ENCODE measurements around the gene DDX31. TPM values are rescaled to one million over a fixed set of nuclear protein-coding genes. Genes with fewer than 3 reads are reported as not detected.
"Not testable (repeated sequence)": the region's sequence is repeated elsewhere in the genome, so short reads cannot be mapped to it uniquely, and the experiment has no call there.

Gene DDX31
- total RNA-seq, 2 experiments from 2014 or later, result 29.4 to 29.9 TPM

DNA sequence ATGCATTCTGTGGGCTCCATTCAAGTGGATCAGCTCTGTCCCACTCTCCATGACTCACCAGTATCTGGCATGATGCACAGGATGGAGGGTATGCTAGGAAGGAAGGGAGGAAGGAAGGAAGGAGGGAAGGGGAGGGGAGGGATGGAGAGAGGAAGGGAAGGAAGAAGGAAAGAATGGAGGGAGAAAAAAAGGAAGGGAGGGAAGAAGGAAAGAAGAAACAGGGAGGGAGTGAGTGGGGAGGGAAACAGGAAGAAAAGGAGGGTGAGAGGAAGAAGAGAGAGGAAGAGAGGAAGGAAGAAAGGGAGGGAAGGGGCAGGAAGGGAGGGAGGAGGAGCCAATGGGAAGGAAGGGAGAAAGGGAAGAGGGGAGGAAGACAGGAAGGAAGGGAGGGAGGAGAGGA is 92.7 kb downstream of the DDX31 start:
- Mint-ChIP-seq H3K4me1 (peaks cover 7% of the 10 kb centered on the region), H3K4me3 (no peak overlapping the region), H3K9me3 (no peaks in the 10 kb centered on the region), H3K27ac (no peak overlapping the region), H3K27me3 (peaks cover 88% of the 10 kb centered on the region), H3K36me3 (no peaks in the 10 kb centered on the region)
- no peak for DNase-seq

DNA sequence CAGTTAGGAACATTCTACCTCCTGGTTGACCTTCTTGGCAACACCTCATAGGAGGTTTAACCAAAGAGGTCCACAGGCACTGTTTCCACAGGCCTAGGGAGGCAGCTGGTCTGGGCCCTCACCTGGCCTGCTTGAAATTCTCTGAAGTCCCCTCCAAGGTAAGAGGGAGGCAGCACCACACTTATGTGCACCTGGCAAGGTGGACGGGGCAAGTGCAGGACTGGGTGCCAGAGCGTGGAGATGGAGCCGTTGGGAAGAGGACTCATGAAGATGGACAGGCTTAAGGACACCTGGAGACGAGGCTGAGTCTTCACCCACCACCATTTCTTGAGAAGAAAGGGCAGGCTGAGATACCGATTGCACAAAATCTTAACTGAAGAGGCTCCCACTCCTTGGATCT is 94.0 kb downstream of the DDX31 start:
- DNase-seq, result no peak
- no peak overlapping the region for H3K4me3 Mint-ChIP-seq
- H3K4me1 Mint-ChIP-seq, result no peaks in the 10 kb centered on the region
- H3K27ac Mint-ChIP-seq, result no peak overlapping the region
- no peaks in the 10 kb centered on the region for H3K36me3 Mint-ChIP-seq
- peaks cover 80% of the 10 kb centered on the region for H3K27me3 Mint-ChIP-seq
- no peaks in the 10 kb centered on the region for H3K9me3 Mint-ChIP-seq

DNA sequence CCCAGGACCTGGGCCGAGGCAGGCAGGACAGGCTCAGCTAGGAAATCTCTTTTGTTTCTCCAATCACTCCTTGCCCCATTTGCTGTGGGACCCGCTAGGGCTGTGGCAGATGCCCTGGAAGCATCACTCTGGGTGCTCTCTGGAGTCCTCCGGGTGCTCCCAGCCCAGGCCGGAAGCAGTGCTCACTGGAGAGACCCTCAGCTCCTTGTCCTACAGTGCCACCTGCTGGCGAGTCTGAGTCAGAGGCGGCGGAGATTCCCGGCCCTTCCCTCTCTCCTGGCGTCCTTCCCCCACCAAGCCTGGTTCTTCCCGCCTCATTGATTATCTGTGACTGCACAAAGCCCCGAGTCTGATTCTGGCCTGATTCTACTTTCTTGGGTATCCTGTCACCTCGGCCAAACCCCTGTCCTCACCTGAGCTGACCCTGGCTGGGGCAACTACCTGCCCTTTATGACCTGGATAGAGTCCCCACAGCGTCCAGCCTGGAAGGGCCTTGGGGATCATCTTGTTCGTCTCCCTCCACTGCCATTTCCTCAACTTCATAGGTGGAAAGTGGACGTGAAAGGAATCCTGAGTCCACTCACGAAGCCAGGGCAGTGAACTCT is 94.7 kb downstream of the DDX31 start:
- Mint-ChIP-seq H3K4me3 (no peak overlapping the region), H3K36me3 (no peaks in the 10 kb centered on the region), H3K4me1 (no peaks in the 10 kb centered on the region), H3K9me3 (no peaks in the 10 kb centered on the region), H3K27ac (no peak overlapping the region), H3K27me3 (peaks cover 75% of the 10 kb centered on the region)
- DNase-seq, result peak; percentile 58

DNA sequence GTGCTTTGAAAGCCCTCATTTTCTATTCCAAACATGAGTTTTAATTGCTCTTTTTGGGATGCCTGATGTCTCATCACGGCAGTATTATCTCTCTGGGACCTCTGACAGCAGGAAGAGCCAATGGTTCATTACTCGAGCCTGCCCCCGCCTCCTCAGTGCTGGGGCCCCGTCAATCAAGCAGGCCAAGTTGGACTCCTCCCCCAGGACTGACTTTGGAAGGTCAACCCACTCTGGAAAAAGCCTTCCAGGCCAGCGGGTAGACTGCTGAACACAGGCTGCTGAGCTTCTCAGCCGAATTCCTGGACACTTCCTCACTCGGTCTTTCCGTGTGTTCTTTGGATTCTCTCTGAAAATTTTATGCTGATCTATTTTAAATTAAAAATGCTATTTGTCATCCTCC is 96.9 kb downstream of the DDX31 start:
- Mint-ChIP-seq H3K9me3 (no peaks in the 10 kb centered on the region), H3K27me3 (peaks cover 53% of the 10 kb centered on the region), H3K36me3 (no peaks in the 10 kb centered on the region)

DNA sequence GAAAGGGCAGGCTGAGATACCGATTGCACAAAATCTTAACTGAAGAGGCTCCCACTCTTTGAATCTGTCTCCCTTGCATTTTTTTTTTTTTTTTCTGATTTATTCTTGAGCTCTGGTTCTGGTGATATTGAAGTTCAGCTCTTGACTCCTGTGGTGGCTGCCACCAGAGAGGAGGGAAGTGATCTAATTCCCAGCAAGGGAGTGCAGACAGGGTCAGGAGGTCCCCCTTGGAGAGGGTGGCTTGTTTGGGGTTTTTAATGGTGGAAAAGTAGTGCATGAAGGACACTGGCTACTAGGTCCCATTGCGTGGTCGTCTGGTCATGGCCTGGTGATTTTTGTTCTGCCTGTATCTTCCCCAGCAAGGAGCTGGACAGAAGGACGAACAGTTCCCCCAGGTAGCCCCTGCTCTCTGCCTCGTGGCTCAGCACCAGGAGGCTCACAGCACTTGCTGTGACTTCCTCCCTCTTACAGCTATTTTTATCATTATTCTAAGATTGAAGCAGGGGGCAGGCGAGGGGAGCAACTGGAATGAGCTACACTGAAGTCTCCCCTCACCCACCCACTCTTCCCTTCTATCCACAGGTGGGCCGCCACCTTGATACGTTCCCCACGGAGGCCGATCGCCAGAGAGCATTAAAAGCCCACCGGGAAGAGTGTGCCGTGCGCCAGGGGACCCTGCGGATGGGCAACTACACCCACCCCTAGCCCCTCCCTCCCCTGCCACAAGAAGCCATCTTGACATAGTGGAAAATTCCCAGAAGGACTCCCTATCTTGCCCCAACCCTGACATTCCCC is 97.8 kb downstream of the DDX31 start:
- no peaks in the 10 kb centered on the region for H3K9me3 Mint-ChIP-seq
- H3K36me3 Mint-ChIP-seq, result no peaks in the 10 kb centered on the region
- H3K27me3 Mint-ChIP-seq, result peaks cover 44% of the 10 kb centered on the region

More for the DNA sequence above, 96.9 kb downstream of the DDX31 start:
- H3K4me1 Mint-ChIP-seq, result no peaks in the 10 kb centered on the region
- H3K4me3 Mint-ChIP-seq, result no peak overlapping the region
- no peak for DNase-seq
- no peak overlapping the region for H3K27ac Mint-ChIP-seq

DNA sequence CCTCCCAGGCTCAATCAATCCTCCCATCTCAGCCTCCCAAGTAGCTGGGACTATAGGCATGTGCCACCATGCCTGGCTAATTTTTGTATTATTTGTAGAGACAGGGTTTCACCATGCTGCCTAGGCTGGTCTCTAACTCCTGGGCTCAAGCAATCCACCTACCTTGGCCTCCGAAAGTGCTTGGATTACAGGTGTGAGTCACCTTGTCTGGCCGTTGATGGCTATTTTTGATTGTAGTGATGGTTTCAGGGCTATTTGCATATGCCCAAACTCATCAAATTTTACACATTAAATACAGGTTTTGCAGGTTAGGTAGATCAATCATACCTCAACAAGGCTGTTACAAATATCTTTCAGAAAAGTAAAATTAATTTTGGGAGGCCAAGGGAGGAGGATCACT is 101.0 kb downstream of the DDX31 start:
- not testable (repeated sequence) for H3K4me1 Mint-ChIP-seq, H3K9me3 Mint-ChIP-seq, H3K27ac Mint-ChIP-seq, DNase-seq, H3K36me3 Mint-ChIP-seq, H3K4me3 Mint-ChIP-seq
- peaks cover 25% of the 10 kb centered on the region for H3K27me3 Mint-ChIP-seq

More for the DNA sequence above, 97.8 kb downstream of the DDX31 start:
- DNase-seq, result no peak
- Mint-ChIP-seq H3K4me3 (no peak overlapping the region), H3K27ac (no peak overlapping the region), H3K4me1 (no peaks in the 10 kb centered on the region)

DNA sequence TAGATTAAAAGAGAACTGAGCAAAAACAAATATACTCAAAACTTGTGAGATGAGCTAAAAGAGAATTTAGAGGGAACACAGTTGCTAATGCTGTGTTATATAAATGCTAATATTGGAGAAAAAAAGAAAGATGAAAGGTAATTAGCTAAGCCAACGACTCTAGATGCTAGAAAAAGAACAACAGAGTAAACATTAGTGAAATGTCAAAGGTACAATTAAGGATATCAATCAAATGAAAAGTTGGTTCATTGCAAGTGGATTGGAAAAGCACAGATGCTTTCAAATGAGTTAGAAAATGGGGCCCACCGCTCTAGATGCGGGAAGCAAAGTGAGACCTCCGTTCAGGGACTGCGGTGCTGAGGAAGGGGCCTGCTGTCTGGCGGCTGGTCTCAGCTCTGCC is 105.3 kb downstream of the DDX31 start:
- Mint-ChIP-seq H3K9me3 (peaks cover 3% of the 10 kb centered on the region), H3K4me3 (no peak overlapping the region), H3K4me1 (no peaks in the 10 kb centered on the region), H3K36me3 (peaks cover 3% of the 10 kb centered on the region), H3K27ac (no peak overlapping the region), H3K27me3 (peaks cover 32% of the 10 kb centered on the region)
- no peak for DNase-seq

DNA sequence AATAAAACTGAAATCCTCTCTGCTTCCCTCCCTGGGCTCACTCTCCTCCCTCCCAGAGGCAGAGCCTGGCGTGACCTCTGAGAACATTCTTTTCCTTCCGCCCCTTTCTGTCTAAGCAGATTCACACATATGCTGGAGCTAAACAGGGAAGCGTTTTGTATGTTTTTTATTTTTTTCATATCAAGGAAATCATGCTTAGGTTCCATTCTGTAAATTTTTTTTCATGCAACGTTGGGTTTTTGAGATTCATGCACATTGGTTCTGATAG is 107.5 kb downstream of the DDX31 start:
- no peak for DNase-seq

DNA sequence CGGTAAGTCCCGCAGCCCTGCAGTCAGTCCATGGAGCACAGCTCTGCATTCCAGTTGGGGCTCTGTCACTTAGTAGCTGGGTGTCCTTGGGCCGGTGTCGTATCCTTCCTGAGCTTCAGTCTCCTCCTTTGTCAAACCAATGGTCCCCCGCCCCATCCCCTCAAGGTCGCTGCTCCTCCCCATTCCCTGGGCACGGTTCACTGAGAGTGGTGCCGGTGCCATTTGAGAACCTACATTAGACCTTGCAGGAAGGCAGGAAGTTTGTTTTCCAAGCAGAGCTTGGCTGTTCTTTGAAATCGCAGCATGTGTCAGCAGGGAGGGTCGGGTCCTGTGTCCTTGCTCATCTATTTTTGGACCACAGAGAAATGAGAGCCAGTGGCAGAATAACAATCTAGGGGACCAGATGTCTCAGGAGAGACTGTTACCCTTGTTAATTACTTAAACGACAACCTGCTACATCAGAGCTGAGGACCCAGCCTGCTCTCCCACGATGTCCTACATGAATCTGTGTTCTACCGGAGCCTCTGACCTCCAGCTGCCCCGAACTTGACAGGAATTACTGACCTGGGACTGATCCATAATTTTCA is 109.1 kb downstream of the DDX31 start:
- Mint-ChIP-seq H3K9me3 (peaks cover 6% of the 10 kb centered on the region), H3K27me3 (peaks cover 44% of the 10 kb centered on the region), H3K27ac (no peak overlapping the region), H3K4me1 (no peaks in the 10 kb centered on the region), H3K36me3 (peaks cover 6% of the 10 kb centered on the region), H3K4me3 (no peak overlapping the region)
- DNase-seq, result no peak

More for the DNA sequence above, 107.5 kb downstream of the DDX31 start:
- peaks cover 6% of the 10 kb centered on the region for H3K36me3 Mint-ChIP-seq
- no peak overlapping the region for H3K4me3 Mint-ChIP-seq
- no peak overlapping the region for H3K27ac Mint-ChIP-seq
- H3K9me3 Mint-ChIP-seq, result peaks cover 6% of the 10 kb centered on the region
- H3K27me3 Mint-ChIP-seq, result peaks cover 44% of the 10 kb centered on the region
- H3K4me1 Mint-ChIP-seq, result no peaks in the 10 kb centered on the region

DNA sequence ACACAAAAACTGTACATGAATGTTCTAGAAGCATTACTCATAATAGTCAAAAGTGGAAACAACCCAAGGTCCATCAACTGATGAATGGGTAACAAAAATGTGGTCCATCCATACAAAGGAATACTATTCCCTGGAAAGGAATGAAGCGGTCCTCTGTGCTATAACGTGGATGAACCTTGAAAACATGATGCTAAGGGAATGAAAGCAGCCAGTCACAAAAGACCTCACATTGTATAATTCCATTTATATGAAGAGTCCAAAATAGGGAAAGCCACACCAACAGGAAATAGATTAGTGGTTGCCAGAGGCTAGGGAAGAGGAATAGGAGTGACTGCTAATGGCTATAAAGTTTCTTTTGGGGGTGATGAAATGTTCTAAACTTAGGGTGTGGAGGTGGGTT is 110.1 kb downstream of the DDX31 start:
- Mint-ChIP-seq H3K27me3 (peaks cover 44% of the 10 kb centered on the region), H3K9me3 (peaks cover 6% of the 10 kb centered on the region), H3K27ac (no peak overlapping the region), H3K36me3 (peaks cover 6% of the 10 kb centered on the region), H3K4me3 (no peak overlapping the region), H3K4me1 (no peaks in the 10 kb centered on the region)
- no peak for DNase-seq

DNA sequence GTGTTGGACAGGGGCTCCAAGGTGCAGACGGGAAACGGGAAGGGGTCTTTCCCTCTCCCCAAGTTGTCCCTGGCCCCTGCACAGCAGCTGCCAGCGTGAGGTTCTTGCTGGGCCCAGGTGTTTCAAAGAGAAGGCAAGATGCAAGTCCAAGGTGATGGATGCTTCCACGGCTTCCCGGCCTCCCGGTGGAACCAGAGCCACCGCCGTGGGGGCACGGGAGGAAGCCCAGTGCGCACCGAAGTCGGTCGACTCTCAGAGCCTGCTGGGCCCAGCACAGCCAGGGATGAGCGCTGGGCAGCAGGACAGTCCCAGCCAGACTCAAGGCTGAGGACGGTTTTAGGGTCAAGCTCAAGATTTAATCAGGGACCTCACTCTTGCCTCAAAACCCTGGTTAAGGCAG is 112.6 kb downstream of the DDX31 start:
- DNase-seq, result no peak
- peaks cover 30% of the 10 kb centered on the region for H3K27me3 Mint-ChIP-seq
- no peak overlapping the region for H3K4me3 Mint-ChIP-seq
- H3K36me3 Mint-ChIP-seq, result peaks cover 6% of the 10 kb centered on the region
- peaks cover 6% of the 10 kb centered on the region for H3K9me3 Mint-ChIP-seq
- no peaks in the 10 kb centered on the region for H3K4me1 Mint-ChIP-seq
- no peak overlapping the region for H3K27ac Mint-ChIP-seq

DNA sequence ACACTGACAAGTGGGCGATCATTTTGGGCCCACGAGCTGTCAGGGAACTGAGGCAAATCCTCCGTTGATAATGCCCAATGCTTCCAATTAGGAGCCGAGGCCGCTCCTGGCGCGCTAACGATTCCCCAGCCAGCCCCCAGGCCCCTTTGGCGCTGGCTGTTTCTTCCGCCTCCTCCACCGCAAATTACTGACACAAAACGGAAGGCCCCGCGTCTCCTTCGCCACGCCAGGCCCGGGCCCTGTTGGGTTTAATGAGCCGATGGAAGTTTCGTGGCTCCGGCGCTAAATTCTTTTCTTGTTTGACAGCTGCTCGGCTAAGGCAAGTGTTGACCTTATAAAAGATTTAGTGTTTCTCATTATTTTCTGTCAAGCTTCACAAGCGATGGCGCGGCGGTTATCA is 113.1 kb downstream of the DDX31 start:
- H3K9me3 Mint-ChIP-seq, result peaks cover 6% of the 10 kb centered on the region
- H3K27ac Mint-ChIP-seq, result no peak overlapping the region
- H3K4me3 Mint-ChIP-seq, result no peak overlapping the region
- peaks cover 6% of the 10 kb centered on the region for H3K36me3 Mint-ChIP-seq
- no peak for DNase-seq
- no peaks in the 10 kb centered on the region for H3K4me1 Mint-ChIP-seq
- peaks cover 25% of the 10 kb centered on the region for H3K27me3 Mint-ChIP-seq

DNA sequence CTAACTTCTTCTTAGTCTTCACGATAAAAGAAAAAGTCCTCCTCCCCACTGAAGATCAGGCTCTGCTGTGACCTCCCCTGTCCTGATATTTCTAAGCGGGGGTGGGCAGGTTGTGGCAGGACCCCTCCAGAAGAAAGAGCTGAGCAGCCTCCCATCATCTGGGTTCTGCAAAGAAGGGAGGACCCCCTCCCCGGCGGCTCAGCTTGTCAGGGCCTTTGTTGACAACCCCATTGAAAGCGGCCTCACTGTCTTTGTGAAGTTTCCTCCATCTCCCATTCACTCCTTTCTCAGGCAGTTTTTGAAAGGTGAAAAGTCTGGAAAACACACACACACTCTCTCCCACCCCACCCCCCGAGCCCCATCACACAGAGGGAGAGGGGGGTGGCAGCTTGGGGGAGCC is 113.5 kb downstream of the DDX31 start:
- DNase-seq, result no peak
- Mint-ChIP-seq H3K27ac (no peak overlapping the region), H3K4me3 (no peak overlapping the region), H3K36me3 (peaks cover 6% of the 10 kb centered on the region), H3K9me3 (peaks cover 6% of the 10 kb centered on the region), H3K27me3 (peaks cover 21% of the 10 kb centered on the region), H3K4me1 (no peaks in the 10 kb centered on the region)

DNA sequence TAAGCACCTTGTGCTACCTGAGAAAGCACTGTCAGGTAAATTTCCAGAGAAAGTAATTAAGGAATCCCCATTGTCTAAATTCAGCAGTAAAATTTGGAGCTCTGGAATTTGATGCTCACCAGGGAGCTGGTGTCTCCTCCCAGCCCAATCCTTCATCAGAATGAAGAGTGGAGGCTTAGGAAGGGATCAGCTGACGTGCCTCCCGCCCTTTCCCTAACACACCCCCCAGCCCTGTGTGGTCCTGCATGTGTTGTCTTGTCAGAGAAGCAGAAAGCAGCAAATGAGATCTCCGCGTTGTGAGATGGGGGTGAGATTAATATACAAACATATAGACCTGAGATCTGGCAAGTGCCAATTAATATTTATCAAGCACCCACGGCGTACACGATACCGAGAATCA is 114.3 kb downstream of the DDX31 start:
- no peak for DNase-seq
- Mint-ChIP-seq H3K27ac (no peak overlapping the region), H3K36me3 (peaks cover 6% of the 10 kb centered on the region), H3K4me3 (no peak overlapping the region), H3K4me1 (no peaks in the 10 kb centered on the region), H3K9me3 (peaks cover 6% of the 10 kb centered on the region), H3K27me3 (peaks cover 17% of the 10 kb centered on the region)

DNA sequence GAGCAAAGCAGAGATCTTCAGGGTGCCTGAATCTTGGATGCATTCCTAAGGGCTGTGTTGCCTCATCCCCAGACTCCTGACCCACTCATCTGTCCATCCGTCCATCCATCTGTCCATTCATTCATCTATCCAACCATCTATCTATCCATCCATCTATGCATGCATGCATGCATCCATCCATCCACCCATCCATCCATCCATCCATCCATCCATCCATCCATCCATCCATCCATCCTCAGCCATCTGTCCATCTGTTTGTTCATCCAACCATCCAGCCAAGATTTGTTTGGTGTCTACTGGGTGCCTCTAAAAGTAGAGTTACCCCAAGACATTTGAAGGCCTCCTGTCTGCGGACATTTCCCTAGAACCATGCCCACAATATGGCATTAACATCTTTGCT is 115.0 kb downstream of the DDX31 start:
- Mint-ChIP-seq H3K27ac (no peak overlapping the region), H3K36me3 (peaks cover 6% of the 10 kb centered on the region)

DNA sequence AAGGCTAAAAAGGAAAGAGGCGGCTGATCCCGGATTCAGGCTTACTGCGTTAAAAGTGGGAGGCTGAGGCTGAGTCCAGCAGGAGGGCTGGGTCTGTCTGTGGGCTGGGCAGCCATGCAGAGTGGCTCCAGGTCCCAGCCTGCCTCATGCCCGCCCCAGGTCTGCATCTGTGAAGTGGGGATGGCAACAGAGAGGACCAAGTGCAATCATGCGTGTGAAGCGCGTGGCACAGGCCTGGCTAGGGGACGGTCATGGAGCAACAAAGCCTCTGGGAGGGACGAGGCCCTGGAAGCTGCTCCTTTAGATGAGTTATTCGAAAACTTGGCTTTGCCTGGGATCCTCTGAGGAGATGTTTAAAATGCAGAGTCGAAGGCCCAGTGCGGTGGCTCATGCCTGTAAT is 117.7 kb downstream of the DDX31 start:
- DNase-seq, result no peak
- peaks cover 9% of the 10 kb centered on the region for H3K27me3 Mint-ChIP-seq
- H3K9me3 Mint-ChIP-seq, result no peaks in the 10 kb centered on the region
- H3K4me1 Mint-ChIP-seq, result no peaks in the 10 kb centered on the region
- no peaks in the 10 kb centered on the region for H3K36me3 Mint-ChIP-seq
- no peak overlapping the region for H3K27ac Mint-ChIP-seq
- H3K4me3 Mint-ChIP-seq, result no peak overlapping the region

More for the DNA sequence above, 115.0 kb downstream of the DDX31 start:
- Mint-ChIP-seq H3K27me3 (peaks cover 14% of the 10 kb centered on the region), H3K4me3 (no peak overlapping the region), H3K4me1 (no peaks in the 10 kb centered on the region), H3K9me3 (peaks cover 6% of the 10 kb centered on the region)
- DNase-seq, result no peak
